Measurements from ENCODE around the gene ACP6. TPM values are rescaled to one million over a fixed set of nuclear protein-coding genes. Genes with fewer than 3 reads are reported as not detected.

Gene ACP6
- total and polyA plus RNA-seq, 10 of the 15 experiments (the other 5 are each of a cell fraction or from before 2014, with no cell fraction given): 3.1 to 19.7 (median 9.4) TPM

GRCh38 chr1:147608596-147608995 lies 61.7 kb downstream of the ACP6 start:
- Histone ChIP-seq H3K9me3 (replicated peaks; ENCODE audit: control insufficient read depth, insufficient read depth, low read length) (no peaks in the 10 kb centered on the region), H3K4me1 (ENCODE audit: control insufficient read depth, insufficient read depth, low read length) (peaks cover 19% of the 10 kb centered on the region), H3K36me3 (ENCODE audit: control insufficient read depth in 2 of 2, insufficient read depth in 2 of 2, low read length in 1 of 2) (peaks cover 1 to 3% of the 10 kb centered on the region in 2 experiments; a peak in 3 of 4 replicates), H2AFZ (ENCODE audit: control insufficient read depth, low read depth, low read length) (no peak overlapping the region), H3K27ac (ENCODE audit: control insufficient read depth, insufficient read depth) (no peak overlapping the region), H3K27me3 (replicated peaks in 1 of 2; ENCODE audit: control insufficient read depth in 2 of 2, insufficient read depth in 2 of 2, low read length in 1 of 2) (no peaks in the 10 kb centered on the region), H3K4me3 (no peak overlapping the region), H4K20me1 (ENCODE audit: control insufficient read depth, insufficient read depth) (no peaks in the 10 kb centered on the region), H3K9ac (ENCODE audit: control insufficient read depth, insufficient read depth, low read length) (no peak overlapping the region), H3K4me2 (ENCODE audit: control insufficient read depth, insufficient read depth) (no peak overlapping the region), H3K79me2 (ENCODE audit: control insufficient read depth, insufficient read depth, low read length) (no peaks in the 10 kb centered on the region)
- FAIRE-seq (no peak), DNase-seq (ENCODE audit: low read depth, low spot score) (no peak), ATAC-seq (no peak)
- RAD21 ChIA-PET (ENCODE audit: unreplicated experiment): interaction anchor here (0.6 kb wide), 1 partner anchor 92 kb away, joined by 3 read pairs; no protein-coding TSS in a partner anchor
- CTCF ChIA-PET: no interaction called here
- BruUV-seq (replicated peaks): no TSS peak
- WGBS (ENCODE audit: insufficient coverage, insufficient replicate concordance, low lambda C conversion rate, missing lambda C conversion rate): 89% methylated on average over 5 of the region's 5 CpGs
- no peak for TF ChIP-seq CUX1 (IDR thresholded peaks at IDR 0.05; ENCODE audit: insufficient replicate concordance, low read depth, low read length)
- TF ChIP-seq BCL11A (IDR thresholded peaks at IDR 0.05; ENCODE audit: low read depth, low read length): no peak
- TF ChIP-seq ASH2L (IDR thresholded peaks at IDR 0.05; ENCODE audit: borderline replicate concordance, low read depth): no peak
- no peak for TF ChIP-seq MTA2 (IDR thresholded peaks at IDR 0.05; ENCODE audit: low read depth)
- TF ChIP-seq BRCA1 (IDR thresholded peaks at IDR 0.05; ENCODE audit: low read depth, low read length): no peak
- no peak for TF ChIP-seq NFIC (IDR thresholded peaks at IDR 0.05; ENCODE audit: low read depth, low read length)
- no peak for TF ChIP-seq MXI1 (IDR thresholded peaks at IDR 0.05; ENCODE audit: low read depth, low read length)
- SMC1A ChIA-PET (ENCODE audit: uncharacterized antibody, unreplicated experiment): no interaction called here
- POLR2A ChIA-PET: no interaction called here
- intact Hi-C loops (cut with micrococcal nuclease; ENCODE audit: unreplicated experiment): no loop called here
- in situ Hi-C loops (cut with MboI): no loop called here
